ENCODE data around the gene ZNF787. TPM values are rescaled to one million over a fixed set of nuclear protein-coding genes. Genes with fewer than 3 reads are reported as not detected.

Gene ZNF787
- total and polyA plus RNA-seq, 2 of the 13 experiments (the other 11 are each of a cell fraction or from before 2014, with no cell fraction given), result 15.1 to 42.8 TPM

GRCh38 chr19:56106993-56107392 is 14.1 kb downstream of the ZNF787 start (continued):
- no peak for TF ChIP-seq ZBTB40 (IDR thresholded peaks at IDR 0.05)
- no peak for TF ChIP-seq ZBTB40 (CRISPR knock-in tag; IDR thresholded peaks at IDR 0.05)
- TF ChIP-seq U2AF2 (IDR thresholded peaks at IDR 0.05; ENCODE audit: low read depth, low read length), result no peak

- no peak overlapping the region for H3K4me3 ChIP-seq (replicated peaks in 1 of 3; ENCODE audit: insufficient read depth in 1 of 3, low read depth in 2 of 3, low read length in 3 of 3)
- peaks cover 84% of the 10 kb centered on the region for H3K79me2 ChIP-seq (ENCODE audit: insufficient read depth, low read length)
- no peak overlapping the region for H3K4me2 ChIP-seq (ENCODE audit: low read depth, low read length)
- no peaks in the 10 kb centered on the region for H3K9me3 ChIP-seq (ENCODE audit: low read length)
- H3K27me3 ChIP-seq (ENCODE audit: control insufficient read depth in 1 of 2, insufficient read depth in 2 of 2, low read length in 2 of 2), result no peaks in the 10 kb centered on the region
- intact Hi-C loops (cut with micrococcal nuclease; ENCODE audit: unreplicated experiment), result no loop called here
- peaks cover 56% of the 10 kb centered on the region for H3K4me1 ChIP-seq (ENCODE audit: insufficient read depth, low read length)
- DNase-seq (ENCODE audit: low spot score) (no peak), ATAC-seq (no peak), FAIRE-seq (no peak)
- BruUV-seq (replicated peaks), result no TSS peak
- no peak overlapping the region for H3K27ac ChIP-seq (ENCODE audit: extremely low read length, insufficient read depth, low read length)
- no peak overlapping the region for H2AFZ ChIP-seq (ENCODE audit: low read length)
- ChIA-PET POLR2A (interaction anchor here (1.9 kb wide), 1 partner anchor 36 kb away, joined by 14 read pairs; no protein-coding TSS in a partner anchor), CTCF (ENCODE audit: low intra/inter-chr PET ratio, low total read pairs) (no interaction called here)
- 94% methylated on average over 18 of the region's 27 CpGs for WGBS (ENCODE audit: low lambda C conversion rate)
- in situ Hi-C loops (cut with HindIII; ENCODE audit: extremely low pct_ligation_motif_present, low pct_unique_long_range_greater_than_20kb), result no loop called here
- H3K36me3 ChIP-seq (replicated peaks in 1 of 2; ENCODE audit: control insufficient read depth in 1 of 2, insufficient read depth in 2 of 2, low read length in 2 of 2), result peaks cover 17 to 31% of the 10 kb centered on the region in 2 experiments
- peaks cover 72% of the 10 kb centered on the region for H4K20me1 ChIP-seq (ENCODE audit: insufficient read depth, low read length)
- H3K9ac ChIP-seq (ENCODE audit: insufficient read depth, low read depth, low read length), result no peak overlapping the region
- TF ChIP-seq SRF (IDR thresholded peaks at IDR 0.05; ENCODE audit: low read depth, low read length) (no peak), ZFAT (CRISPR knock-in tag; conservative IDR thresholded peaks at IDR 0.05) (no peak), ZNF260 (CRISPR knock-in tag; IDR thresholded peaks at IDR 0.05; ENCODE audit: borderline replicate concordance, low read depth) (no peak), ZBED4 (CRISPR knock-in tag; IDR thresholded peaks at IDR 0.05; ENCODE audit: borderline replicate concordance) (no peak), KLF9 (CRISPR knock-in tag; IDR thresholded peaks at IDR 0.05; ENCODE audit: low read depth) (no peak), ZSCAN31 (CRISPR knock-in tag; IDR thresholded peaks at IDR 0.05; ENCODE audit: low read depth) (no peak), PHF5A (CRISPR knock-in tag; IDR thresholded peaks at IDR 0.05; ENCODE audit: low read depth, unreplicated experiment) (no peak)
Measured at GRCh38 chr19:56106397-56106849, 14.7 kb downstream of the ZNF787 start.

All from HepG2 (cell line).